Activated CD4-positive, CD25-positive, alpha-beta regulatory T cell treated with anti-CD3 and anti-CD28 coated beads, Interleukin-2, amount 50 U/mL, for 16 hours (primary cell): Measurements from ENCODE around the gene NPAS2.

Source experiments
- DNase-seq: peaks from one replicate; pipeline ENCODE4 v3.0.0-alpha.2; 2020; ENCODE audit warnings: low read depth, low spot score

The NPAS2 gene

DNA sequence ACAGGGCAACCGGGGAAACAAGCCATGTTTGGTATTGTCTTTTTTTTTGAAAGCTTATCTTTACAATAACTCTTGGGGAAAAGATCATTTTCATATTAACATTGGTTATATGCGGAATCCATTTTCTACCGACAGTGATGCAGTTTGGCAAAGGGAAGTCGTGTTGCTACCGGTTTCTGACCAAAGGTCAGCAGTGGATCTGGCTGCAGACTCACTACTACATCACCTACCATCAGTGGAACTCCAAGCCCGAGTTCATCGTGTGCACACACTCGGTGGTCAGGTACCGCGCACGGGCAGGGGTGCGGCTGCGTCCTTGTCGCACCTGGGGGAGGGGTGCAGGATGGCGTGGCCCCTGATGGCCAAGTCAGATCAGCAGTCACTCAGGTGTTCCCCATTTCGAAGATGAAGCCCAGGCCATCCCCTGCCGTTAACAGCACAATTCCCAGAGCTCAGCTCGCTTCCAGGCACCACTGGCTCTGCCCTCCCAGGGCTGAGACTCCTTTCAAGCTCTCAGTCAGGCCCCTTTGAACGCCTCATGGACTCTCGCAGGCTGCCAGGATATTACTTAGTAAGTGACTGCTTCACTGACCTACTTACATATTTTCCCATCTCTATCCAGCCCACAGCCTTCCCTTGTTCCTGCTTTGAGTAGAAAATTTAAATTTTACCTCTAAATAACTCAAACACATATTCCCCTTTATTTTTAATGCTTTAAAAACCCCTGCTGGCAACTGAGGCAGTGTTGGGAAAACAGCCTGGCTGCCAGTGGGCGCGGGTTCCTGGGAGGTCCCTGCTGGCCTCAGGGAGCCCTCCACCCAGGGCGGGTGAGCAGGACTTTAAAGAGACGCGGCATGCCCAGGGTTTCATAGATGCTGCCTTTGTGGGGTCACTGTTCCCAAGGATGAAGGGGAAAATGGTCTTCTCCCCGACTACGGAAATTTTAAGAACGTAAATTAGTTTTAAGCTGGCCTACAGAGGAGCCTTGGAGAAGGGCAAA lies 148.5 kb downstream of the NPAS2 start:
- DNase-seq: no peak

DNA sequence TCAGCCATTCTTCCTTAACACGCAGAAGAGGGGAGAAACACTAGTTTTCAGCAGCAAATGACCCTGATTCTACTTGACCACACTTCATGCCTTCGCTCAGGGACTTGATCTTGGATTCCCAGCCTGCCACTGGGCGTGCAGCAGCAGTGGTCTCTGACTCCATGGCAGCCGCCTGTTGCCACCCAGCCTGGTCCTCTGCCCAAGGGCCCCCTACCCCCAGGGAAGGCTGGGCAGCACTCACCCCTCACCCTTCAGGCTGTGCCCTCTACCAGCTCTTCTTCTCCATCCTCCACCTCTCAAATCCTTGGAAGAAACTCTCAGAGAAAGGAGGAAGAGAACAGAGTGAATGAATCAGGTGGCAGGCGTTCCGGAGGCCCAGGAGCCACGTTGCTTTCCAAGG lies 150.1 kb downstream of the NPAS2 start:
- no peak for DNase-seq

DNA sequence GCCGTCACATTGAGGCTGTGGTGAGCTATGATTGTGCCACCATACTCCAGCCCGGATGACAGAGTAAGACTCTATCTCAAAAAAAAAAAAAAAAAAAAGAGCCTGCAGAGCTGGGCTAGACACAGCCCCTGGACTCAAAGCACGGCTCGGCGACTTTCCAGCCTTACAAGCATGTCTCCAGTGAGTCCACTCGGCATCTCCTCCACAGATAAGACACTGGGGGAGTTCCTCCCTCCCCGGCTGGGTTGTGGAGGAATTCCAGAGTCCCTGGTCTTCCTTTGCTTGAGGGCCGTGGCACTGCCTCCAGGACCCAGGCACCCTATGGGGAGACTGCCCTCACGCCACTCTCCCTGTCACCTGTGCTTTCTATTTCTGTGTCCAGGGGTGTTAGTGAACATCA lies 151.3 kb downstream of the NPAS2 start:
- no peak for DNase-seq

DNA sequence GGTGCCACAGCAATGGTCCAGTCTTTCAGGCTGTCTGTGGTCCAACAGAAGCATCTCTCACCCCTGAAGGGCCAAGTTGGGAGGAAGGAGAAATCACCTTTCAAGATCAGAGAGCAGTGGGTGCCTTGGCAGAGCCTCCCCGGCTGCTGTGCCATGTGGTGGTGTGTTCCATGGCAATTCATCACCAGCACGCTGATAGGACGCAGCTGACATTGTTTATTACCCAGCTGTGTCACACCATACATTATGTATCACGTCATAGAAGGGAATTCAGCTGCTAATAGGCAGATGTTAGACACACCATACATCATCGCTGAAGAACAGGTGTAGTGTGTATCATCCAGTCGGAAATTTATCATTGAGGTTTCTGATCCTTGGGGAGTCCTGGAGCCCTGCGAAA lies 152.5 kb downstream of the NPAS2 start:
- DNase-seq: no peak

DNA sequence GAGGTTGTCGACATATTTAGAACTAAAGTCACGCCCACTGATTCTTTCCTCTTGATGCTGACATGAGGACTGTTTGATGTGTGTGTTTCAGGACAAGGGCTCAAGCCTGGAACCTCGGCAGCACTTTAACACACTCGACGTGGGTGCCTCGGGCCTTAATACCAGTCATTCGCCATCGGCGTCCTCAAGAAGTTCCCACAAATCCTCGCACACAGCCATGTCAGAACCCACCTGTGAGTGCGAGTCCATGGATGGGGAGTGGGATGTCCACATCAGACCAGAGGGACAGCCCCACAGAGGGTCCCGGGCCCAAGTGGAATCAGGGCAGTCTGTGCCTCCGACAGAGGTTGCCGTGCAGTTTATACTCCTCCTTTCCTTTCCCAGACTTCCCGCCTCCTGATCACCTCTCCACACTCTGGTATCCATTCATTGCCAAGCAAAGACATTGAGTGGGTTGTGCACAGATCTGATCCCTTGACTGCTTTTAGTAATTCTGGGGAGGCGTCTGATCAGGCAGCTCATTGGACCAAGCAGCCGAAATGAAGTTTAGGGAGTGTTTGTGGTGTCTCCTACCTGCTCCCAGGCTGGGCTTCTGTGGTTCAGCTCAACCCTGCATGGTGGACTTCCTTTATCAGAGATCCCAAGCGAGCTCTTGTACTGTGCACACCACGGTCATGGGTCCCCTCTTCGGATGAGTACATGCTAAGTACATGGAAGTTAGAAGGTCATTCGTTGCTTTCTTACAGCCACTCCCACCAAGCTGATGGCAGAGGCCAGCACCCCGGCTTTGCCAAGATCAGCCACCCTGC lies 155.0 kb downstream of the NPAS2 start:
- DNase-seq: no peak

DNA sequence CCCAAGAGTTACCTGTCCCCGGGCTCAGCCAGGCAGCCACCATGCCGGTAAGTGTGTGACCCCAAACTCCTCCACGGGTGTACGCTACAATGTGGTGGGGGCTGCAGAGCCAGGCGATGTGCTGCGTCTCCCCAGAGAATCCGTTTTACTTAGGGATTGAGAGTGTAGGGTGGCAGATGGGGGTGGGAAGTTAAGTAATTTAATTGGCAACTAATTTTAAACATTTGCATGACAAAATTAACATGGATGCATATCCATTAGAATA lies 155.5 kb downstream of the NPAS2 start:
- DNase-seq: no peak

DNA sequence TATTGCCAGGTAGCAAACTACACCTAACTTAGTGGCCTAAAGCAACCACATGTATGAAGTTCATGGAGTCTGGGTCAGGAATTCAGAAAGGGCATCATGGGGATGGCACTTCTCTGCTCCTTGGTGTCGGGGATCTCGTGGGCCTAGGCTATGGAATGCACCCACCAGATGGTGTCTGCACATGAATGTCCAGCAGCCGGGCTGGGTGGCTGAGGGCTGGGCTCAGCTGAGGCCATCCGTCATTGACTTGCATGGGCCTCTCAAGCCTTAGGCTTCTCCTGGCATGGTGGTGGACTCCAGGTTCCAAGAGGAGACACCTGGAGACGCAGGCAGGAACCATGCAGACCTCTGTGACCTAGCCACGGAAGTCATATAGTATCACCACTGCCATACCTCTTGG lies 156.1 kb downstream of the NPAS2 start:
- no peak for DNase-seq

DNA sequence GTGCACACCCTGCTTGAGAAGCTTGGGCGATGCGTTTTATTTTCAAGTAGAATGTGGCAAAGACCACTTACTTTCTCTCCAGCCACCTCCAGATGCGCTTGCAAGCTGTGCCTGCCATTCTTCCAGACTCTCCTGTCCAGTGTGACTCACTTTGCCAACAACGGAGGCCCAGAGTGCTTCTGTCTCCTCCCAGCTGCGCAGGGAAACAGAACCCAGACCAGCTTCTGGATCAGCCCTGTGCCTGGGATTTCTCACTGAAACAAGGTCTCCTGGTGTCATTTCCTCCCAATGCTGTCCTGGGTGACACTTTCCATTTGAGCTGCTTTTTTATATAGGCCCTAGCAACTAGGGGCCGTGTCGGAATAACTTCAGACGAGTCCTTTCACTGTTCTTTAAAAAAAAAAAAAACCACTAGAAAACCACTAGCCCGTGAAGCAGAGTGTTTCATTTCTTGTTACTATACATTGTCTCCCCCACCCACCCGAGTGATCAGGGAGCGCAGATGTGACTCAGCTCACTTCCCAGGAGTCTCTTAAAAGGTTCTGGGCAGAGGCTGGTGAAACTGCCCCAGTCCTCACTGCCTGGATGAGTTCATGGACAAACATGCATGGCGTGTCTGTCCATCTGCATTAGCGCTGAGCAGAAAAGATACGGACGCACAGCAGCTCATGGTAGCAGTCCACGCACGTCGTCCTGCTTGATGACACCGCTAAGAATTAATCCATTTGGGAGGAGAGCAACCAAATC lies 156.9 kb downstream of the NPAS2 start:
- DNase-seq: no peak

DNA sequence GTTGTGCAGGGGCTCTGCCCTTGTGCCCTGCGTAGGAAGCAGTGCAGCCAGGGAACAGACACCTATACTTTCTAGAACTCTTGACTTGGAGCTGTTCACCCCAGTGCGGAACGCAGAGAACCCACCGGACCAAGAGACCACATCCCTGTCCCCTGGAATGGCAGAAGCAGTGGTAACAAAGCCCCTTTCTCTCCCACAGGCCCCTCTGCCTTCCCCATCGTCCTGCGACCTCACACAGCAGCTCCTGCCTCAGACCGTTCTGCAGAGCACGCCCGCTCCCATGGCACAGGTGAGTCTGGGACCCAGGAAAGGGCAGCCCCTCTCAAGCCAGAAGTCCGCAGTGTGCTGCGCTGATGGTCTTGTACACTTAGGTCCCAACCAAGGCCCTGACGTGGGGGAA lies 157.6 kb downstream of the NPAS2 start:
- no peak for DNase-seq

GRCh38 chr2:100978582-100979191 lies 158.7 kb downstream of the NPAS2 start:
- no peak for DNase-seq

DNA sequence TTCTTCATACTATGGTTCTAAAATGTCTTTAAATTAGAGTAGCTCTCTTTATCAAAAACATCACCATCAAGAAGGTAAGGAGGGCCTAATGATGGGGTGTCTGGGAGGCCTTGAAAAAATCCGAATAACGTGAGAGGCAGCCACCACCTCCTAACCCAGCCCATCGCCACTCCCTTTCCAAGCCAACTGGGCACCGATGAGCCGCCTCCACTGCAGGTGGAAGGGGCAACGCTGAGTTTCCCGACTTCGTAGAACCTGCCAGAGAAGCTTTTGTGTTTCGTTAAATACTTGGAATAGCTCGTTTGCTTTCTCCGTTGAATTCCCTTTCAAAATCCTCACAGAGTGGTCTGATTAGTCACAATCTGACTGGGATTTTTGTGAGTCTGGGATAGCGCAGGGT lies 160.1 kb downstream of the NPAS2 start:
- DNase-seq: no peak

DNA sequence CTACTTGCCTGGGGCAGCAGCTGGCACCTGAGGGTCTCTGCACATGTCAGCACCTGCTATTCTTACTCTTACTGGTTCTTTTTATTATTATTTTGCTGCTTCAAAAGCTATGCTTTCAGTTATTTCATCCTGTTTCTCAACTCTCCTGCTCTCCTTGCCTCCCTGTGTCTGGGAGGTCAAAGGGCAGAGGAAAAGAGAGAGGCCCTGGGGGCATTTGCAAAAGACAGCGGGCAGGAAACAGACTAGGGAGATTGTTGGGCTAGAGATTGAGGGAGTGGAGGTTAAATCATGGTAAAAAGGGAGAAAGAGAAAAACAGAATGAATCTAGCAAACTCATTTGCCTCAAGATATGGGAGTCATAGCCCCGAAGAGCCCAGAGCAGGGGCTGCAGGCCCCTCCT lies 161.1 kb downstream of the NPAS2 start:
- no peak for DNase-seq

GRCh38 chr2:100982431-100982861 lies 162.5 kb downstream of the NPAS2 start:
- DNase-seq: no peak

DNA sequence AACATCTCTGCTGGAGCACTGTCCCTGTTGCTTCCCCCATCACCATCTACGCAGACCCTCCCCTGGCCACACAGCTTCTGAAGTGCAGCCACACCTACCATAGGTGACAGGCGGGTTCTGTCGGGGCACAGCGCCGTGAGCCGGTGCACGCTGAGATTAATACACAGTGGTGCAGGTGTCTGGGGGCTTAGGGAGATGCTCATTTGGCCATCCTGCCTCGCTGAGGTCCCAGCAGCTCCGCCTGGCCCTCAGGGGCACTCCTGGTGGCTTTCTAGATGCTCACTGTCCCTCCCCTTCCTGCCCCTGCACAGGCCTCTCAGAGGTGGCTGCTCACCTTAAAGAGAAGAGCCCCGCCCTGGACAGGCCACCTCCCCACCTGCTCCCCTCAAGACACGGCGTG lies 163.3 kb downstream of the NPAS2 start:
- DNase-seq: no peak

DNA sequence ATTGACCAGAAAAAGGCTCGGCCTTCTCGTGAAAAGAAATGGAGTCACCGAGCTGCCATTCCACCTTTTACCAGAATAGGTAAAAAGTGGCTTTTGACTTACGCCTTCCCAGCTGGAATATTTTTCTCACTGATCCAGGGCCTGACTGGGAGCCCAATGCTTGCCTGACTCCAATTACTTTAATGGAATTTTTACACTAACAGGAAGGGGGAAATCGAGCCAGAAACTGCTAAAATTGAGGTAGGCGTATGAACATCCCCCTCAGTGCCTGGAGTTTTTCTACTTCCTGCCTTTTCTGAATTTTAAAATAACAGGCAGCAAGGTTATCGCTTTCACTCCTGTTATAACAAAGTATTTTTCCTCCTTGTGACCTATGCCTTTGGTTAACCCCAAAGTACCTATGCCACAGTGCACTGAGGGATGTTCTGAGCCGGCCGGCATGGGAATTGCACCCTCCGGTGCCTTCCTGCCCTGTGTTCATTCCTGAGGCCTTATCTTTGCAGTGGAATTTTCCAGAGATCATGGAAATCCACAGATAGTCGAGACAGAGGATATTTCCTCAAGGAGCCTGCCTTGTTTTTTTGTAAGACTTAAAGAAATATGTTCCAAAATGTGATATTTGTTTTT lies 163.9 kb downstream of the NPAS2 start:
- no peak for DNase-seq

GRCh38 chr2:100984892-100985307 lies 165.0 kb downstream of the NPAS2 start:
- peak; percentile 53 for DNase-seq

GRCh38 chr2:100986157-100986556 lies 166.2 kb downstream of the NPAS2 start:
- DNase-seq: no peak

GRCh38 chr2:100987536-100987935 lies 167.6 kb downstream of the NPAS2 start:
- no peak for DNase-seq

GRCh38 chr2:100987974-100988373 lies 168.0 kb downstream of the NPAS2 start:
- DNase-seq: no peak

DNA sequence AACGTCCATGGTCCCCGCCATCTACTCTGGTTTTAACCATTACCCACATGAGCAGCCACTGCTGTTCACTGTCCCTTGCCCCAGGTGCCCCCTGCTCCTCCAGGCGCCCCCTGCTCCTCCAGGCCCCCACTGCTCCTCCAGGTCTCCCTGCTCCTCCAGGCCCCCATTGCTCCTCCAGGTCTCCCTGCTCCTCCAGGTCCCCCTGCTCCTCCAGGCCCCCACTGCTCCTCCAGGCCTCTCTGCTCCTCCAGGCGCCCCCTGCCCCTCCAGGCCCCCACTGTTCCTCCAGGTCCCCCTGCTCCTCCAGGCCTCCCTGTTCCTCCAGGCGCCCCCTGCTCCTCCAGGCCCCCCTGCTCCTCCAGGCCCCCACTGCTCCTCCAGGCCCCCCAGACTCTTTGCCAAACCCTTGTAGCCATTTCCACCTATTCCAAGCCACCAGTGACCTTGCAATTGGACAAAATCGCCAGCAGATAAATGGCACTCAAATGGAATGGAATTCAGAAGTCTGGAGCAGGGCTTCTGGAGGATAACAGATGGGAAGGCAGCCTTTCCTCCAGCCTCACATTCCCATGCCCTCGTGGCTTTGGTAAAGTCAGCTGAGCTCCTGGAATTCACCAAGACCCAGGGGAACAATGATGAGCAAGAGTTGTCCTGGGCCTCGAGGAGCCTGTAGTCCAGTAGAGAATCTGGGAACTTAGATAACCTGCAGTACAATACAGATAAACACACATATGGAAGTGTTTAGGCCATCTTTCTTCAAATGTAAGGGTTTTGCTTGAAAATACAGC lies 168.9 kb downstream of the NPAS2 start:
- DNase-seq: no peak
